SK-N-SH treated with all-trans-retinoic acid at 6 μM for 48 hours (cell line): ENCODE data around the gene SOHLH1.

Source experiments
- ARNTL ChIP-seq: fragments of 450-650 bp; formaldehyde crosslinking; IDR thresholded peaks from 2 replicates; pipeline ENCODE4 v1.5.0; 2020; ENCODE audit warnings: low read depth, mild to moderate bottlenecking, moderate library complexity, borderline replicate concordance
- BACH2 ChIP-seq: fragments of 250-450 bp; sonication (Bioruptor Pico); IDR thresholded peaks from 2 replicates; pipeline ENCODE4 v1.9.0; 2021; ENCODE audit warnings: mild to moderate bottlenecking, borderline replicate concordance
- OSR1 ChIP-seq: fragments of 250-450 bp; sonication (Bioruptor Pico); IDR thresholded peaks from 2 replicates; pipeline ENCODE4 v1.8.0; 2022; ENCODE audit warnings: moderate library complexity, mild to moderate bottlenecking, inconsistent platforms
- RARB ChIP-seq: fragments of 250-450 bp; sonication (Bioruptor Pico); IDR thresholded peaks from 2 replicates; pipeline ENCODE4 v1.8.0; 2021; ENCODE audit warnings: mild to moderate bottlenecking, moderate library complexity
- SNAI2 ChIP-seq: fragments of 250-450 bp; sonication (Bioruptor Pico); IDR thresholded peaks from 2 replicates; pipeline ENCODE4 v1.5.0; 2020; ENCODE audit warnings: mild to moderate bottlenecking, moderate library complexity
- ZFP3 ChIP-seq: fragments of 250-450 bp; sonication (Bioruptor Pico); IDR thresholded peaks from 2 replicates; pipeline ENCODE4 v1.5.0; 2020; ENCODE audit warnings: mild to moderate bottlenecking, moderate library complexity
- ZFP30 ChIP-seq: fragments of 450-650 bp; formaldehyde crosslinking; IDR thresholded peaks from 2 replicates; pipeline ENCODE4 v1.5.0; 2022; ENCODE audit warnings: mild to moderate bottlenecking, moderate library complexity
- ZNF565 ChIP-seq: fragments of 450-650 bp; formaldehyde crosslinking; conservative IDR thresholded peaks from 2 replicates; pipeline ENCODE4 v1.5.0; 2020; ENCODE audit warnings: low read depth, mild to moderate bottlenecking, moderate library complexity
- ZNF70 ChIP-seq: fragments of 450-650 bp; formaldehyde crosslinking; IDR thresholded peaks from 2 replicates; pipeline ENCODE4 v1.5.0; 2020; ENCODE audit warnings: mild to moderate bottlenecking, moderate library complexity
- TF ChIP-seq, protein P1 (sequence below): fragments of 250-450 bp; sonication (Bioruptor Pico); IDR thresholded peaks from 2 replicates; pipeline ENCODE4 v1.5.0; 2020; ENCODE audit warnings: mild to moderate bottlenecking, moderate library complexity
- TF ChIP-seq, protein P2 (sequence below): fragments of 250-450 bp; sonication (Bioruptor Pico); IDR thresholded peaks from 2 replicates; pipeline ENCODE4 v1.5.1; 2021; ENCODE audit warnings: mild to moderate bottlenecking, moderate library complexity
- TF ChIP-seq, protein P3 (sequence below): fragments of 250-450 bp; sonication (Bioruptor Pico); IDR thresholded peaks from 2 replicates; pipeline ENCODE4 v1.5.1; 2020; ENCODE audit warnings: low read depth, mild to moderate bottlenecking, moderate library complexity
- TF ChIP-seq, protein P4 (sequence below): fragments of 250-450 bp; sonication (Bioruptor Pico); IDR thresholded peaks from 2 replicates; pipeline ENCODE4 v1.8.0; 2020; ENCODE audit warnings: mild to moderate bottlenecking, moderate library complexity, borderline replicate concordance

DNA sequence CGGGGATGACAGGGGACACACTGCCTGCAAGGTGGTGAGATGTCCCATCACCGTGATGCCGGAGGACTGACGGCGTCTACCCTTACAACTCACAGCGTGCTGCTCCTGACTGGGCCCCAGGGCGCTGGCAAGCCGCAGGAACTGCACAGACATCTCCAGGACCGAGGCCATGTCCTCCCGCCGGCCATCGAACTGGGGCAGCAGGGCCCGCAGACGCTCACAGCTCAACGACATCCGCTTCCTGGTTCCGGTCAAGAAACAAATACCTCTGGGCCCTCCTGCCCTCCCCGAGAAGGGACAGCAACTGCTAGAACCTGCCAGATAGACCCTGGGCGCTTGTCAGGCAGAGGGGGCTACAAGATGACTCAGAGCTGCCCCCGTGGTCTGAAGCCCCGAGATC lies 1.0 kb downstream of the SOHLH1 start:
- TF ChIP-seq ZNF565 (CRISPR knock-in tag) (no peak), BACH2 (CRISPR knock-in tag) (no peak), ZFP30 (CRISPR knock-in tag) (no peak), RARB (CRISPR knock-in tag) (no peak), SNAI2 (CRISPR knock-in tag) (no peak), OSR1 (CRISPR knock-in tag) (no peak), ZNF70 (CRISPR knock-in tag) (no peak), ZFP3 (CRISPR knock-in tag) (no peak), ARNTL (no peak)
- TF ChIP-seq, protein P1, sequence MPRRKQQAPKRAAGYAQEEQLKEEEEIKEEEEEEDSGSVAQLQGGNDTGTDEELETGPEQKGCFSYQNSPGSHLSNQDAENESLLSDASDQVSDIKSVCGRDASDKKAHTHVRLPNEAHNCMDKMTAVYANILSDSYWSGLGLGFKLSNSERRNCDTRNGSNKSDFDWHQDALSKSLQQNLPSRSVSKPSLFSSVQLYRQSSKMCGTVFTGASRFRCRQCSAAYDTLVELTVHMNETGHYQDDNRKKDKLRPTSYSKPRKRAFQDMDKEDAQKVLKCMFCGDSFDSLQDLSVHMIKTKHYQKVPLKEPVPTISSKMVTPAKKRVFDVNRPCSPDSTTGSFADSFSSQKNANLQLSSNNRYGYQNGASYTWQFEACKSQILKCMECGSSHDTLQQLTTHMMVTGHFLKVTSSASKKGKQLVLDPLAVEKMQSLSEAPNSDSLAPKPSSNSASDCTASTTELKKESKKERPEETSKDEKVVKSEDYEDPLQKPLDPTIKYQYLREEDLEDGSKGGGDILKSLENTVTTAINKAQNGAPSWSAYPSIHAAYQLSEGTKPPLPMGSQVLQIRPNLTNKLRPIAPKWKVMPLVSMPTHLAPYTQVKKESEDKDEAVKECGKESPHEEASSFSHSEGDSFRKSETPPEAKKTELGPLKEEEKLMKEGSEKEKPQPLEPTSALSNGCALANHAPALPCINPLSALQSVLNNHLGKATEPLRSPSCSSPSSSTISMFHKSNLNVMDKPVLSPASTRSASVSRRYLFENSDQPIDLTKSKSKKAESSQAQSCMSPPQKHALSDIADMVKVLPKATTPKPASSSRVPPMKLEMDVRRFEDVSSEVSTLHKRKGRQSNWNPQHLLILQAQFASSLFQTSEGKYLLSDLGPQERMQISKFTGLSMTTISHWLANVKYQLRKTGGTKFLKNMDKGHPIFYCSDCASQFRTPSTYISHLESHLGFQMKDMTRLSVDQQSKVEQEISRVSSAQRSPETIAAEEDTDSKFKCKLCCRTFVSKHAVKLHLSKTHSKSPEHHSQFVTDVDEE (CRISPR knock-in tag) = no peak
- TF ChIP-seq, protein P2, sequence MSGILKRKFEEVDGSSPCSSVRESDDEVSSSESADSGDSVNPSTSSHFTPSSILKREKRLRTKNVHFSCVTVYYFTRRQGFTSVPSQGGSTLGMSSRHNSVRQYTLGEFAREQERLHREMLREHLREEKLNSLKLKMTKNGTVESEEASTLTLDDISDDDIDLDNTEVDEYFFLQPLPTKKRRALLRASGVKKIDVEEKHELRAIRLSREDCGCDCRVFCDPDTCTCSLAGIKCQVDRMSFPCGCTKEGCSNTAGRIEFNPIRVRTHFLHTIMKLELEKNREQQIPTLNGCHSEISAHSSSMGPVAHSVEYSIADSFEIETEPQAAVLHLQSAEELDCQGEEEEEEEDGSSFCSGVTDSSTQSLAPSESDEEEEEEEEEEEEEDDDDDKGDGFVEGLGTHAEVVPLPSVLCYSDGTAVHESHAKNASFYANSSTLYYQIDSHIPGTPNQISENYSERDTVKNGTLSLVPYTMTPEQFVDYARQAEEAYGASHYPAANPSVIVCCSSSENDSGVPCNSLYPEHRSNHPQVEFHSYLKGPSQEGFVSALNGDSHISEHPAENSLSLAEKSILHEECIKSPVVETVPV = no peak
- TF ChIP-seq, protein P3, sequence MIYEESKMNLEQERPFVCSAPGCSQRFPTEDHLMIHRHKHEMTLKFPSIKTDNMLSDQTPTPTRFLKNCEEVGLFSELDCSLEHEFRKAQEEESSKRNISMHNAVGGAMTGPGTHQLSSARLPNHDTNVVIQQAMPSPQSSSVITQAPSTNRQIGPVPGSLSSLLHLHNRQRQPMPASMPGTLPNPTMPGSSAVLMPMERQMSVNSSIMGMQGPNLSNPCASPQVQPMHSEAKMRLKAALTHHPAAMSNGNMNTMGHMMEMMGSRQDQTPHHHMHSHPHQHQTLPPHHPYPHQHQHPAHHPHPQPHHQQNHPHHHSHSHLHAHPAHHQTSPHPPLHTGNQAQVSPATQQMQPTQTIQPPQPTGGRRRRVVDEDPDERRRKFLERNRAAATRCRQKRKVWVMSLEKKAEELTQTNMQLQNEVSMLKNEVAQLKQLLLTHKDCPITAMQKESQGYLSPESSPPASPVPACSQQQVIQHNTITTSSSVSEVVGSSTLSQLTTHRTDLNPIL (CRISPR knock-in tag) = no peak
- TF ChIP-seq, protein P4, sequence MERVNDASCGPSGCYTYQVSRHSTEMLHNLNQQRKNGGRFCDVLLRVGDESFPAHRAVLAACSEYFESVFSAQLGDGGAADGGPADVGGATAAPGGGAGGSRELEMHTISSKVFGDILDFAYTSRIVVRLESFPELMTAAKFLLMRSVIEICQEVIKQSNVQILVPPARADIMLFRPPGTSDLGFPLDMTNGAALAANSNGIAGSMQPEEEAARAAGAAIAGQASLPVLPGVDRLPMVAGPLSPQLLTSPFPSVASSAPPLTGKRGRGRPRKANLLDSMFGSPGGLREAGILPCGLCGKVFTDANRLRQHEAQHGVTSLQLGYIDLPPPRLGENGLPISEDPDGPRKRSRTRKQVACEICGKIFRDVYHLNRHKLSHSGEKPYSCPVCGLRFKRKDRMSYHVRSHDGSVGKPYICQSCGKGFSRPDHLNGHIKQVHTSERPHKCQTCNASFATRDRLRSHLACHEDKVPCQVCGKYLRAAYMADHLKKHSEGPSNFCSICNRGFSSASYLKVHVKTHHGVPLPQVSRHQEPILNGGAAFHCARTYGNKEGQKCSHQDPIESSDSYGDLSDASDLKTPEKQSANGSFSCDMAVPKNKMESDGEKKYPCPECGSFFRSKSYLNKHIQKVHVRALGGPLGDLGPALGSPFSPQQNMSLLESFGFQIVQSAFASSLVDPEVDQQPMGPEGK (CRISPR knock-in tag) = no peak
